Stimulated activated CD4-positive, alpha-beta T cell treated with anti-CD3 and anti-CD28 coated beads, Interleukin-12 subunit alpha, Interleukin-12 subunit beta, amount 100 ng/mL, for 48 hours (primary cell): Measurements from ENCODE around the gene CACHD1.
A peak's percentile ranks its signal among the peaks of the same experiment; 100 is the strongest.

Experiments used
- DNase-seq, 3 donors: peaks; one replicate each; pipeline ENCODE4 v3.0.0-alpha.2; 2020; ENCODE audit warnings: low read depth in 2 of 3, low spot score in 1 of 3

The CACHD1 gene

GRCh38 chr1:64546013-64546412 is 76.1 kb downstream of the CACHD1 start:
- DNase-seq = no peak

- no peak for DNase-seq
These were observed 79.7 kb downstream of the CACHD1 start for GRCh38 chr1:64549464-64550239.

GRCh38 chr1:64550510-64550909 is 80.6 kb downstream of the CACHD1 start:
- DNase-seq = peak in 1 of 3 donors; percentile 30

- no peak for DNase-seq
These were observed 81.1 kb downstream of the CACHD1 start for GRCh38 chr1:64550946-64551605.

- DNase-seq = no peak
These were observed 83.4 kb downstream of the CACHD1 start for GRCh38 chr1:64553285-64553684.

GRCh38 chr1:64555947-64556346 is 86.0 kb downstream of the CACHD1 start:
- DNase-seq = no peak

GRCh38 chr1:64561993-64562392 is 92.1 kb downstream of the CACHD1 start:
- DNase-seq = no peak

GRCh38 chr1:64563958-64564565 is 94.1 kb downstream of the CACHD1 start:
- DNase-seq = no peak

GRCh38 chr1:64564891-64565290 is 95.0 kb downstream of the CACHD1 start:
- DNase-seq = no peak

GRCh38 chr1:64567426-64568170 is 97.7 kb downstream of the CACHD1 start:
- DNase-seq = no peak

GRCh38 chr1:64568171-64568450 is 98.2 kb downstream of the CACHD1 start:
- no peak for DNase-seq

GRCh38 chr1:64569411-64569810 is 99.5 kb downstream of the CACHD1 start:
- DNase-seq = no peak

- DNase-seq = no peak
These were observed 100.4 kb downstream of the CACHD1 start for GRCh38 chr1:64570267-64570855.

- no peak for DNase-seq
These were observed 102.4 kb downstream of the CACHD1 start for GRCh38 chr1:64572222-64572900.

GRCh38 chr1:64574301-64574700 is 104.4 kb downstream of the CACHD1 start:
- no peak for DNase-seq

GRCh38 chr1:64575881-64576676 is 106.2 kb downstream of the CACHD1 start:
- no peak for DNase-seq

- no peak for DNase-seq
These were observed 108.5 kb downstream of the CACHD1 start for GRCh38 chr1:64578270-64578973.

GRCh38 chr1:64579767-64580166 is 109.8 kb downstream of the CACHD1 start:
- DNase-seq = no peak

GRCh38 chr1:64581135-64581842 is 111.4 kb downstream of the CACHD1 start:
- no peak for DNase-seq
